Activated CD4-positive, alpha-beta T cell treated with anti-CD3 and anti-CD28 coated beads, Interleukin-2, amount 50 U/mL, for 24 hours (primary cell): Measurements from ENCODE around the gene TAF6L.
"Not testable (repeated sequence)": the region's sequence is repeated elsewhere in the genome, so short reads cannot be mapped to it uniquely, and the experiment has no call there.

Source experiments
- DNase-seq, 2 donors: peaks; one replicate each; pipeline ENCODE4 v3.0.0-alpha.2; 2020; ENCODE audit warnings: low read depth in 1 of 2, low spot score in 1 of 2

Gene TAF6L

GRCh38 chr11:62805076-62805892 is 34.1 kb downstream of the TAF6L start, which contains the start of gene NXF1:
NXF1 (minus strand) TSS chr11:62805440; CDS start chr11:62805356, 84 bp downstream.
- peak; percentile 92 to 96 for DNase-seq

- no peak for DNase-seq
These were observed 34.8 kb downstream of the TAF6L start for GRCh38 chr11:62805961-62806441.

GRCh38 chr11:62806611-62807121 is 35.5 kb downstream of the TAF6L start:
- DNase-seq, result no peak

- no peak for DNase-seq
These were observed 39.6 kb downstream of the TAF6L start for GRCh38 chr11:62810748-62811147.

GRCh38 chr11:62811659-62812058 is 40.5 kb downstream of the TAF6L start:
- no peak for DNase-seq

- no peak for DNase-seq
These were observed 45.4 kb downstream of the TAF6L start for GRCh38 chr11:62816557-62816956.

- DNase-seq, result no peak
These were observed 45.9 kb downstream of the TAF6L start for GRCh38 chr11:62817129-62817528.

- DNase-seq, result no peak
These were observed 52.5 kb downstream of the TAF6L start for GRCh38 chr11:62823677-62824076.

- not testable (repeated sequence) for DNase-seq
These were observed 56.9 kb downstream of the TAF6L start for GRCh38 chr11:62828130-62828529.

GRCh38 chr11:62830904-62831519 is 59.8 kb downstream of the TAF6L start:
- no peak for DNase-seq

- DNase-seq, result peak; percentile 99 to 100
These were observed 60.5 kb downstream of the TAF6L start, which contains the start of gene STX5 for GRCh38 chr11:62831520-62832335. STX5 (minus strand) TSS chr11:62832051; CDS start chr11:62831243, 808 bp downstream.

GRCh38 chr11:62832336-62833234 is 61.4 kb downstream of the TAF6L start, which contains the start of gene TEX54:
TEX54 (minus strand) TSS chr11:62832841.
- DNase-seq, result no peak

GRCh38 chr11:62835336-62835735 is 64.1 kb downstream of the TAF6L start:
- no peak for DNase-seq
